Dermis blood vessel endothelial cell (primary cell): Measurements from ENCODE around the gene TMEM120B. TPM values are rescaled to one million over a fixed set of nuclear protein-coding genes. Genes with fewer than 3 reads are reported as not detected.
A peak's percentile ranks its signal among the peaks of the same experiment; 100 is the strongest.
"Not testable (repeated sequence)": the region's sequence is repeated elsewhere in the genome, so short reads cannot be mapped to it uniquely, and the experiment has no call there.

Experiments used
- DNase-seq: peaks from one replicate; pipeline ENCODE4 v3.0.0; 2010
- total RNA-seq: library from RNA; depleted of rRNA; stranded (reverse); fragments of >200 nt; gene quantifications from 2 replicates; pipeline ENCODE4 v1.2.3, GENCODE V29; 2014

The TMEM120B gene
- total RNA-seq = 4.9 and 6.8 TPM in 2 replicates

- DNase-seq = peak; percentile 83
Observed at GRCh38 chr12:121712461-121713256, at the start of gene TMEM120B. TMEM120B (plus strand) TSS chr12:121712752; CDS start chr12:121712896, 144 bp downstream.

- DNase-seq = no peak
Observed at GRCh38 chr12:121663610-121663929, 49.0 kb upstream of the TMEM120B start.

GRCh38 chr12:121666829-121667228, 45.7 kb upstream of the TMEM120B start:
- DNase-seq = not testable (repeated sequence)

GRCh38 chr12:121668750-121669520, 43.6 kb upstream of the TMEM120B start:
- DNase-seq = peak; percentile 76

DNA sequence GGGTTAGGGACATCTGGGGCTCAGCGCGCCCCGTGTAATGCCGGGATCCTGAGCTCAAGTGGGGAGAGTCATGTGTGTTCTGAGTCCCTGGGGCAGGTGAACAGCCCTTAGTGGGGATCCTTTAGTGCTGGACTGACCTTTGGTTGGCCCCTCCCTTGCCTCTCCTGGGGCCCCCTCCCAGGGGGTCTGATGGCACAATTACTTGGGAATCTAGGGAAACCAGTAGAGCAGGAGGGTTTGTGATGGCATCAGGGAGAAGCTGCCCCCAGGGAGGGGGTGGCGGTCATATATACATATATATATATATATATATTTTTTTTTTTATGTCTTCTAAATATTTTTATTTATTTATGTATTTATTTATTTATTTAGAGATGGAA, 43.0 kb upstream of the TMEM120B start, which contains the start of gene MORN3:
Gene MORN3 (minus strand): TSS at position 134 of the 380 bp plus-strand sequence. CDS start 171 bp downstream, outside the sequence.
- no peak for DNase-seq

GRCh38 chr12:121673013-121673511, 39.5 kb upstream of the TMEM120B start:
- peak; percentile 13 for DNase-seq

- no peak for DNase-seq
Observed at GRCh38 chr12:121676190-121676589, 36.4 kb upstream of the TMEM120B start.

DNA sequence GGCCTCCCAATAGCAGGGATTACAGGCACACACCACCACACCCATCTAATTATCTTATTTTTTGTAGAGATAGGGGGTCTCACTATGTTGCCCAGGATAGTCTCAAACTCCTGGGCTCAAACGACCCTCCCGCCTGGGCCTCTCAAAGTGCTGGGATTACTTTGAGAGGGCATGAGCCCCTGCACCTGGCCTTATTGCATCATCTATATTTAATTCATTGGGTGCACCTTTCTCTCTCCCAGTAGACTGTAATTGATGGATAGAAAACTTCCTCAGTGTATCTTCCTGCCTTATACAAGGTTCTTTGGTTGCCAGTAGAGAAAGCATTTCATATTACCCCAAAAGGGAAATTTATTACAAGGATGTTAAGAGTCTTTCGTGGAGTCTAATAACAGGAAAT, 34.2 kb upstream of the TMEM120B start:
- no peak for DNase-seq

DNA sequence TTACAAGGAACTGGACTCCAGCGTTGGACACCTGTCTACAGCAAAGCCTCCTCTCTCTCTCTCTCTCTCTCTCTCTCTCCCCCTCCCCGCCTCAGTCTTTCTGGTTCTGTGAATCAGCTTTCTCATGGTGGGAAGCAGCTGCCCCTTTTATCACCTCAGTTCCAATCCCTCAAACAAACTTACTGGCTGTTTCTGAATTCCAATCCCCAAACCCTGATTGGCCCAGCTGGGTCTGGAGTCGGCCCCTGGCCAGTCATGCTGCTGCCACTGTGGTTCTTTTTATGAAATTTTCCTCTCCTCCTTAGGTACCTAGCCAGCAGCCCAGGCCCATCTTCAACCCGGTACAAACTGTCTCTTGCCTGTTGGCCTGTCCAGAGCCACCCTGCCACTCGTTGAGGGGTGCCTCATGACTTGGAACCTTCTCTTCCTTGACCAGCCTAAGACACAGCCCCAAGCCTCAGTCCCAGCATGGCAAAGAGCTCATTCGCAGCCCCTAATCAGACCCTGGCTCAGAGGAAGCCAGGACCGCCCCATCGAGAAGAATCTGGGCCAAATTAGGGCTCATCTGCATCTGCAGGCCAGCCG, 33.7 kb upstream of the TMEM120B start:
- no peak for DNase-seq

GRCh38 chr12:121679661-121680197, 32.8 kb upstream of the TMEM120B start:
- DNase-seq = not testable (repeated sequence)

GRCh38 chr12:121688966-121689365, 23.6 kb upstream of the TMEM120B start:
- DNase-seq = no peak

DNA sequence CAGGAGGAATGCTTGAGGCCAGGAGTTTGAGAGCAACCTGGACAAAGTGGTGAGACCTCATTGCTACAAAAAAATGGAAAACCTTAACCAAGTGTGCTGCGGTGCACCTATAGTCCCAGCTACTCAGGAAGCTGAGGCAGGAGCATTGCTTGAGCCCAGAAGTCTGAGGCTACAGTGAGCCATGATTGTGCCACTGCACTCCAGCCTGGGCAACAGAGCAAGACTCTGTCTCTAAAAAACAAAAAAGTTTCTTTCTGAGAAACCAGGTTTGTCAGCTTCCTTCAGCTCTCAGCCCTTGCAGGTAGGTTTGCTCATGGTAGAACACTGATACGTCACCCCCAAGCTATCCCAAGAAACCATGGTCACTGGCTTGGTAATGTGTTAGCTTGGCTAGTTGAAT, 23.1 kb upstream of the TMEM120B start:
- no peak for DNase-seq

DNA sequence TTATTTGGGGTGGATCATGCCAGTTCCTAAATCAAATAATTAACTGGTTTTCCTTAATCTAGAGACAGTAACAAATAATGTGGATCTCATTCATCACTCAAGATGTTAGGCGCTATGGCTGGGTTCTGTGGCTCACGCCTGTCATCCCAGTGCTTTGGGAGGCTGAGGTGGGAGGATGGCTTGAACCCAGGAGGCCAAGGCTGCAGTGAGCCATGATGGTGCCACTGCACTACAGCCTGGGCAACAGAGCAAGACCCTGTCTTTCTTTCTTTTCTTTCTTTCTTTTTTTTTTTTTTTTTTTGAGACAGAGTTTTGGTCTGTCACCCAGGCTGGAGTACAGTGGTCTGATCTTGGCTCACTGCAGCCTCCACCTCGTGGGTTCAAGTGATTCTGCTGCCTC, 19.8 kb upstream of the TMEM120B start:
- not testable (repeated sequence) for DNase-seq

- DNase-seq = no peak
Observed at GRCh38 chr12:121693155-121693687, 19.3 kb upstream of the TMEM120B start.

DNA sequence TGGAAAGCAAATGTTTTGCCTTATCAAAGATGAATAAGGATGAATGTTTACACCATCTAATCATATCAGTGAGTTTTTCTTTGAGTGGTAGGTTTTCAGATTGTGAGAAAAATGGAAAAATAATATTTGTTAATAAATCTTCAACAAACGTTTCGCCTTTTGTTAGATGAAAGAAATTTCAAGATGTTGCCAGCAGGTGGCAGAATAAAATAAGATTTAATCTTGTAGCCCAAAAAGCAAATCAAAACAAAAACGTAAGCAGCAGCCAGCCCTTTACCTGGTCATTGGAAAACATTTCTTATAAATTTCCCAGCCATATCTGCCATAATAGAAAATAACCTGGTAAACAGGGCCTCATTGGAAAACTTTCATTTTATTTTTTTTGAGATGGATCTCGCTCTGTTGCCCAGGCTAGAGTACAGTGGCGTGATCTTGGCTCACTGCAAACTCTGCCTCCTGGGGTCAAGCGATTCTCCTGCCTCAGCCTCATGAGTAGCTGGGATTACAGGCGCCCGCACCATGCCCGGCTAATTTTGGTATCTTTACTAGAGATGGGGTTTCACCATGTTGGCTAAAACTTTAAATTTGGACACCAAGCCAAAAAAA, 15.4 kb upstream of the TMEM120B start:
- peak; percentile 71 for DNase-seq

- DNase-seq = not testable (repeated sequence)
Observed at GRCh38 chr12:121697861-121698260, 14.7 kb upstream of the TMEM120B start.

GRCh38 chr12:121701667-121702277, 10.8 kb upstream of the TMEM120B start:
- no peak for DNase-seq

DNA sequence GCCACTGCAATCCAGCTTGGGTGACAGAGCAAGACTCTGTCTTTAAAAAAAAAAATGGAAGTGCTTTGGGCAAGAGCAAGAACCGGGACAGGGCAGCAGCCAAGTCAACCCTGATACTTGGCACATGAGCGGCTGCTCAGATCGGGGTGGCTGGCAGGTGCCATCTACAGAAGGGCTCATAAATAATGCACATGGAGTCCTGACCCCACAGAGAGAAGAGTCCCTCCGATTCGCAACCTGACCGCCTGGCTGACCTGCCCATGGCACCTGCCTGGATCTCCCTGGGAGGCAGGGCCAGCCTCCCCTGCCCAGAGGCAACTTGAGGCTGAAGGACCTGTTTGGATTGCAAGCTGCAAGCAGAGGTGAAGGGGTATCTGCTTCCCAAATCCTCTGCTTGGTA, 9.6 kb upstream of the TMEM120B start:
- DNase-seq = no peak

DNA sequence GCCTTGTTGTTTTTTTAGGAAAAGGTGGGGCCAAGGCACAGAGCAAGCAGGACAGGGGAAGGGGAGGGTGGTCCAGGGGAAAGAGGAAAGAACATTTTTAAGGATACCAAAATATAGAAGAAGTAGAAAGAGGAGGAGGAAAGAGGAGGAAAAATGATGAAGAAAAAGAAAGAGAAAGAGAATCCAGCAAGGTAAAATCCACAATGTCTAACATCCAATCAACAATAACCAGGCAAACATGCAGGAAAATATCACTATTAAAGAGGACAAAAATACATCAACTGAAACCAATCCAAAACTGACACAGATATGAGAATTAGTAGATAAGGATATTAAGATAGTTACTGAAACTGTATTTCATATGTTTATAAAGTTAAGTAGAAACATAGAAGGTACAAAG, 7.0 kb upstream of the TMEM120B start:
- no peak for DNase-seq

- no peak for DNase-seq
Observed at GRCh38 chr12:121708313-121709063, 4.1 kb upstream of the TMEM120B start.

- not testable (repeated sequence) for DNase-seq
Observed at GRCh38 chr12:121709064-121709424, 3.5 kb upstream of the TMEM120B start.
